ENCODE measurements around the gene GRIA4.

DNA sequence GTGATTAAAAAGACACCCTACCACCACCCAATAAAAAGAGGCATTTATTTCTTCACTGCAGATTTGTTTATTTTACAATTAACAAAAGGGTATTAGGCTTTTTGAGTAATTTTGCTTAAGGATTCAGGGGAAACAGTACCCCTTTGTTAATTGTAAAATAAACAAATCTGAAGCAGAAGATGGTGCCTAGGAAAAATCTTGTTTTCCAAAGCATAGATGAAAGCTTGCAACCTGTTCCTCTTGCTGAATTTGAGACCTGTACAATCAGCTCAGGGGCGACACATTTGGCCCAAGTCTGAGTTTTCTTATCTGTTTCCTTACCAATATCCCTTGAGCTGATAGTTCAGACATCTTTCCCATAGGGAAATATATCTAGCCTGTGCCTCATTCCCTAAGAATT, 171.9 kb downstream of the GRIA4 start:
- TF ChIP-seq, protein P1, sequence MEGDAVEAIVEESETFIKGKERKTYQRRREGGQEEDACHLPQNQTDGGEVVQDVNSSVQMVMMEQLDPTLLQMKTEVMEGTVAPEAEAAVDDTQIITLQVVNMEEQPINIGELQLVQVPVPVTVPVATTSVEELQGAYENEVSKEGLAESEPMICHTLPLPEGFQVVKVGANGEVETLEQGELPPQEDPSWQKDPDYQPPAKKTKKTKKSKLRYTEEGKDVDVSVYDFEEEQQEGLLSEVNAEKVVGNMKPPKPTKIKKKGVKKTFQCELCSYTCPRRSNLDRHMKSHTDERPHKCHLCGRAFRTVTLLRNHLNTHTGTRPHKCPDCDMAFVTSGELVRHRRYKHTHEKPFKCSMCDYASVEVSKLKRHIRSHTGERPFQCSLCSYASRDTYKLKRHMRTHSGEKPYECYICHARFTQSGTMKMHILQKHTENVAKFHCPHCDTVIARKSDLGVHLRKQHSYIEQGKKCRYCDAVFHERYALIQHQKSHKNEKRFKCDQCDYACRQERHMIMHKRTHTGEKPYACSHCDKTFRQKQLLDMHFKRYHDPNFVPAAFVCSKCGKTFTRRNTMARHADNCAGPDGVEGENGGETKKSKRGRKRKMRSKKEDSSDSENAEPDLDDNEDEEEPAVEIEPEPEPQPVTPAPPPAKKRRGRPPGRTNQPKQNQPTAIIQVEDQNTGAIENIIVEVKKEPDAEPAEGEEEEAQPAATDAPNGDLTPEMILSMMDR (conservative IDR thresholded peaks at IDR 0.05): no peak
- no peak for TF ChIP-seq EZH2 (IDR thresholded peaks at IDR 0.05; ENCODE audit: low read depth)
